ENCODE data around the gene VIPAS39.
"Not testable (repeated sequence)": the region's sequence is repeated elsewhere in the genome, so short reads cannot be mapped to it uniquely, and the experiment has no call there.

Gene VIPAS39

GRCh38 chr14:77469539-77469938, 12.1 kb upstream of the VIPAS39 start:
- no peak for DNase-seq

DNA sequence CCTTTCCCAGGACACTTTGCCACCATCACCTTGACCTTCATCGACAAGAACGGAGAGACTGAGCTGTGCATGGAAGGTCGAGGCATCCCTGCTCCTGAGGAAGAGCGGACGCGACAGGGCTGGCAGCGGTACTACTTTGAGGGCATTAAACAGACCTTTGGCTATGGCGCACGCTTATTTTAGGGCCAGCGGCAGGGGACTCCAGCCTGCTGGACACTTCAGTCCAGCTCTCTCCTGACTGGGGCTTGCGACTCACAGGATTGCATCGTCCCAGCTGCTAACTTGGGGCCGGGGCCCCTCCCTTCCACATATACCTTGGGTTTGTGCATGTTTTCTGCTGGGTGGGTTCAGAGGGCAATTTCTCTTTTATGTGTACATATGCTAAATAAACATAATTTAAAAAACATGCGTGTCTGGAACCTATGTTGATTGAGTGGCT, 11.7 kb upstream of the VIPAS39 start:
- no peak for DNase-seq

DNA sequence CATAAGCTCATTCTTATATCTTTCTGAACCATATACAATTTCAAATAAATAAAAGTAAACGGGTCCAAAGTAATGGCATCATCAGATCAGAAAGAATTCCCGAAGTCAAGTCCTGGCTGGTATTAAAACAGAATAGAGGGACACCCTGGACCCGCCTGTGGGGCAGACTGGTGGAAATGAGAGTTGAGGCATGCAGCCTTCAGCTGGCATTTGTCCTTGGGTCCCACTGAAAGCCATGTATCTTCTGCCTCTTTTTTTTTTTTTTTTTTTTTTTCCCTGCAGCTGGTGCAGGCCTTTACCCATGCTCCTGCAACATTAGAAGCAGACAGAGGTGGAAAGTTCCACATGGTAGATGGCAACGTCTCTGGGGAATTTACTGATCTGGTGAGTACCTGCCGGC, 10.4 kb upstream of the VIPAS39 start:
- DNase-seq, result no peak

DNA sequence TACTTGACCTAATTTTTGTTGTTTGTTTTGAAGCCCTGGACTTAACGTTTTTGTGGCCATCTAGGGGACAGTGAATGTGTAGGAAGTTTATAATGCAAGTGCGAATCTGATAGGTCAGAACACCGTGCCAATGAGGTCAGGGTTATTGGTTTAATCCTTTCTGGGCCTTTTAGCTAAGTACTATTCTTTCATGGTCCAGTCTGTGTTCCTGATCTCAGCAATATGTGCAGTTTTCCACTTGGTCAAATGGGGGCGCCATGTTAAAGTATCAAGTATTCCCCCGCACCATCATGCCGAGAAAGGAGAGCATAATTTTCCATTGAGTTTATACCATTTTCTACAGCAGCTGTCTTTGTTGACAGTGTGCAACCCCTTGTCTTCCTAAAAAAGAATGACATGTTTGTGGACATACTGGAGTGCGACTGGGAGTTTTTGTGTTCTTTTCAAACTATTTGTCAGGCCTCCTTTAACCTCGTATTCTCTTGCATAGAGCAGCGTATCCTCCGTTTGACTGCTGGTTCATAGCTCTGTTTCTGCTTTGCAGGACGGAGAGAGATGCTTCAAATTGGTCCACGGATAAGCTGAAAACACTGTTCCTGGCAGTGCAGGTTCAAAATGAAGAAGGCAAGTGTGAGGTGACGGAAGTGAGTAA, 1.8 kb upstream of the VIPAS39 start:
- DNase-seq, result peak; percentile 75

DNA sequence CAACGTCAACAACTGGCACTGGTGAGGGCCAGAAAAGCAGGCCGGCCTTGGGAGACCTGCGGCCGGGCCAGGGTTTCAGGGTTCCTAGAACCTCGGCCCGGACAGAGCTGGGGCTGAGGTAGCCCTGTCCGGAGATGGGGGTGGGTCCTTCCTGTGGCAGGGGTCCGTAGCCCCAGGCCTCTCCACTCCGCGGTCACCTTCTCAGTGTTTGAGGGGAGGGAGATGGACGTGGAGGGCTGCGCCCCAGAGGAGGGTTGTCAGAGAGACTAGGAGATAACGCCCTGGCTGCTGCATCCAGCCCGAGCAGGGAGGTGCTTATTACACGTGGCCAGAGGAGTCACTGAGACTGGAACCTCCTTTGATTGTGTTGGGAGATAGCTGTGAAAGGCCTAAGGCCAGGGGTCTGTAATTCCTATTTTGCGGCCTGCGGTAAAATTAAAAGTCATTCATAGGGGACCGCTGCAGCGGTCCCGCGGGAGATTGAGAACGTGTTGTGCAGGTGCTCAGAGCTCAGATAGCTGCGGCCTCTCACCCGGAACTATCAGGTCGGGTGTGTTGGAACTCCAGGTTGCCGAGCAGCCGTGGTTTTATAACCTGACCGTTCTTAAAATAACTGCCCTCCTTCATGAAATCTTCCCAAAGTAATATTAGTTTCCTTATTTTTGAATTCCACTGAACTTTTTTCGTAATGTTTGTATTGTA, 999 bp upstream of the VIPAS39 start:
- DNase-seq, result peak; percentile 23

- DNase-seq, result no peak
Measured at GRCh38 chr14:77457115-77457521, 283 bp downstream of the VIPAS39 start.

DNA sequence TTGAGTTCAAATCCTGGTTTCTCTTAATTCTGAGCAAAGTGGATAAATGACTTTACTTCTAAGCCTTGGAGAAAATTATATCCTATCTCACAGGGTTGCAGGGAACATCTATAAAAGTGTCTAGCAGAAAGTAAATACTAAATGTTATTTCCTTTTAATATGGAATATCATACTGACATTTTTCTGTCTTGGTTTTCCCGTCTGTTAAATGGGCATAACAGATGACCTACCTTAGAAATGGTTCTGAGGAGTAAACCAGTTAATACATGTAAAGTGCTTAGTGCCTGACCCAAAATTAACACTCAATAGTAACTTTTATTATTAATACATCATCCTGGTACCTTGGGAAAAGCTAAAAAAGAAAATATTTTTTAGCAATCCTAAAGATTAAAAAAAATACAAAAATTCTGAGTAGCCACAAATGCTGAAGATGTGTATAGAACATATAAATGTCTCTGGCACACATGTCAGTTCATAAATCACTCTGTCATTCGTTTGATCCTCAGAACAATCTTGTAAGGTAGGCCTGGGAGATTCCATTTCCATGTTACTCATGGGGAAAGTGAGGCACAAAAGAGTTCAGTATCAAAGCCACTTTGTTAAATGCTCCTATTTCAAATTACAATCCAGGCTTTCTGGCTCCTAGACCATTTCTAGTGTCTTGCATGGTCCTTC, 1.3 kb downstream of the VIPAS39 start:
- DNase-seq, result no peak

- no peak for DNase-seq
Measured at GRCh38 chr14:77442196-77442595, 15.2 kb downstream of the VIPAS39 start.

- DNase-seq, result no peak
Measured at GRCh38 chr14:77439861-77440260, 17.5 kb downstream of the VIPAS39 start.

DNA sequence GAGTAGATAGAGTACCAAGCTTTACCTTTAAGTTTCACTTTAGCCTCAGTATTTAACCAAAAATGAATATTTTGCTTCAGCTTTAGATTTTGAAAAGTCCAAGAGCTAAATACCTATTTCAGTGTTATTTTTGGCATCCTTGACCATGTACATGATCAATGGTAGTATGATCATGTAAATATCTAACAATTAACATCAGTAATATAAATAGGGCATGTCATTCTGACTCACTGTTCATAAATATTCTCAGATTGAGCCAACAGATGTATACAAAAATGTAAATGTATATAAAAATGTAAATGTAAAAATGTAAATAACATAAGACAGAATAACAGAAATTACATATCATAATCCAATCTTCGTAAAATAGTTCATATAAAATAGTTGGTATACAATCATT, 18.8 kb downstream of the VIPAS39 start:
- DNase-seq, result no peak

- no peak for DNase-seq
Measured at GRCh38 chr14:77436042-77436441, 21.4 kb downstream of the VIPAS39 start.

DNA sequence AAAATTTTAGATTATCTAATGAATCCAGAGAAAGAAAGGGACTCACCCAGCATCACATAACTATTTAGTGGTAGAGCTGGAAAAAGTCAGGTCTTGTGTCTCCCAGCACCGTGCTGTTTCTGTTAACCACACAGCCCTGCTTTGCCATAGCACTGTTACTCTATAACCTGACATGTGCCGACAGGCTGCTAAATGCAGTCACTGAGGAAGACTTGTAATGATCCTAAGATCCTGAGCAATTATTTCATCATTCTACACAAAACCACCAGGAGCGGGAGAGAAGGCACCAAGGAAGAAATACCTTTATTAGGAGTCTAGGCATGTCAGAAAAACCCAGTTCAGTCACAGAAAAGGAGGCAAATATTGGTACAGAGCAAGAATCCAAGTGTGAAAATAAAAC, 31.0 kb downstream of the VIPAS39 start:
- no peak for DNase-seq

- no peak for DNase-seq
Measured at GRCh38 chr14:77424862-77425261, 32.5 kb downstream of the VIPAS39 start.

DNA sequence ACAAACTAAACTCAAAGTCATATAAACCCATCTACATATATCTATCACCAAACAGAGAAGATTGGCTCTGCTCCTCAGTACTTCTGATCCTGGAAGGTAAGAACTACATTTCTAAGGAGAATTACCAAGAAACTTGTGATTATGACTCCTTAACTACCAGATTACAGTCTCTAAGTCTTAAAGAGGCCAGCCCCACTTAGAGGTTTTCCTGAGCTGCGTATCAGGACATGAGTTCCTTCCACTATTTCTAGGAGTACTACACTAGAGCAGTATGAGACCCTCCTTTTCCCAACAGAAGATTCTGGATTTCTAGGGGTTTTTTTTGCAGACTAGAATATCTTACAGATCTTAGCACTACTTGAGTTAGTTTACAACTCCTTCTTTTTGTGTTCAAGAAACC, 34.0 kb downstream of the VIPAS39 start, which contains the start of gene NOXRED1:
NOXRED1 (minus strand) TSS at position 101 of the 400 bp plus-strand sequence. CDS start 634 bp downstream, outside the sequence.
- no peak for DNase-seq

GRCh38 chr14:77421201-77421600, 36.2 kb downstream of the VIPAS39 start:
- DNase-seq, result no peak

GRCh38 chr14:77416836-77417235, 40.6 kb downstream of the VIPAS39 start:
- peak; percentile 65 for DNase-seq

DNA sequence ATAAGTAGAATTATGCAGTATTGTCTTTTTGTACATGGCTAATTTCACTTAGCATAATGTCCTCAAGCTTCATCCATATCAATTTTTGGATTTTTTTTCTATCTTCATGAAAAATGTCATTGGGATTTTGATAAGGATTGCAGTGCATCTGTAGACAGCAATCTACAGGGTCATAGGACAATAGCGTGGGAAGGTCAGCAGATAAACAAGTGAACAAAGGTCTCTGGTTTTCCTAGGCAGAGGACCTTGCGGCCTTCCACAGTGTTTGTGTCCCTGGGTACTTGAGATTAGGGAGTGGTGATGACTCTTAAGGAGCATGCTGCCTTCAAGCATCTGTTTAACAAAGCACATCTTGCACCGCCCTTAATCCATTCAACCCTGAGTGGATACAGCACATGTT, 41.3 kb downstream of the VIPAS39 start:
- DNase-seq, result not testable (repeated sequence)

- DNase-seq, result not testable (repeated sequence)
Measured at GRCh38 chr14:77415403-77416030, 41.9 kb downstream of the VIPAS39 start.

DNA sequence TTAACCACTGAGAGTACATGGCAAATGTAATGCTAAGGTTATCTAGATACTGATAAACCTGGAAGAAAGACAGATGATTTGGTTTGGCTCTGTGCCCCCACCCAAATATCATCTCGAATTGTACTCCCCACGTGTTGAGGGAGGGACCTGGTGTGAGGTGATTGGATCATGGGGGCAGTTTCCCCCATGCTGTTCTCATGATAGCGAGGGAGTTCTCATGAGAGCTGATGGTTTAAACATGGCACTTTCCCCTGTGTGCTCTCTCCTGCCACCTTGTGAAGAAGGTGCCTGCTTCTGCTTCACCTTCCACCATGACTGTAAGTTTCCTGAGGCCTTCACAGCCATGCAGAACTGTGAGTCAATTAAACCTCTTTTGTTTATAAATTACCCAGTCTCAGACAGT, 48.3 kb downstream of the VIPAS39 start:
- no peak for DNase-seq

DNA sequence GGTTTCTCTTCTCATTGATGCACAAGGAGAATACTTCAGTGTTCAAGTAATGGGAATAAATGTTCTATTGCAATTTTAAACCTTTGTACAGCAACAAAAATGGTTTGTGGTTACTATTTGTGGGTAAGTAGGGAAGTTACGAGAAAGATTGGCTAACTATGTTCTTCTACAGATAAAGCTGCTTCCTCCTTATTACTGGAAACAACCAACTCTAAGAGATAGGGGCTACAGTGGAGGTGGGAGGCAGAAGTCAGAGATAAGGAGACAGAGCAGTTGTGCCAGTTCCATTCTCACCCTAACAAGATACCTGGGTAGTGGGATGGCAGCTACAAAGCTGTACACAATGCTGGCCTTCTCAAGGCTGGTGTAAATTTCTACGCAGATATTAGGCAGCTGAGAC, 50.2 kb downstream of the VIPAS39 start:
- DNase-seq, result peak; percentile 58

GRCh38 chr14:77406718-77407117, 50.7 kb downstream of the VIPAS39 start:
- DNase-seq, result peak; percentile 28

- no peak for DNase-seq
Measured at GRCh38 chr14:77406086-77406485, 51.3 kb downstream of the VIPAS39 start.

GRCh38 chr14:77403768-77404167, 53.6 kb downstream of the VIPAS39 start:
- DNase-seq, result no peak

Measured in inflammatory macrophage treated with lipopolysaccharide for 4 hours (primary cell).